Chondrocyte (in vitro differentiated cells): Measurements from ENCODE around the gene EXOC2. TPM values are rescaled to one million over a fixed set of nuclear protein-coding genes. Genes with fewer than 3 reads are reported as not detected.

Experiments used
- DNase-seq: peaks from one replicate; pipeline ENCODE4 v3.0.0; 2021; ENCODE audit warnings: mixed read lengths, low spot score
- H3K27ac Mint-ChIP-seq: one replicate; pipeline ENCODE4 v1.8.0; 2021; ENCODE audit warnings: mild to moderate bottlenecking, moderate library complexity, mixed read lengths; ENCODE audit not compliant: unreplicated experiment
- H3K27me3 Mint-ChIP-seq: 2 replicates; pipeline ENCODE4 v1.8.0; 2021; ENCODE audit warnings: low read depth, mixed read lengths
- H3K36me3 Mint-ChIP-seq: 2 replicates; pipeline ENCODE4 v1.8.0; 2021; ENCODE audit warnings: low read depth, mixed read lengths
- H3K4me1 Mint-ChIP-seq: 2 replicates; pipeline ENCODE4 v1.8.0; 2021; ENCODE audit warnings: low read depth, mild to moderate bottlenecking, mixed read lengths
- H3K4me3 Mint-ChIP-seq: one replicate; pipeline ENCODE4 v1.8.0; 2021; ENCODE audit warnings: mild to moderate bottlenecking, moderate library complexity, mixed read lengths; ENCODE audit not compliant: unreplicated experiment
- H3K9me3 Mint-ChIP-seq: 2 replicates; pipeline ENCODE4 v1.8.0; 2021; ENCODE audit warnings: low read depth, mixed read lengths
- total RNA-seq: library from RNA; stranded (reverse); gene quantifications from 3 replicates; pipeline ENCODE4 v1.2.1, GENCODE V29; 2021
- TF ChIP-seq, protein P1 (sequence below): fragments of 200-600 bp; sonication (generic); IDR thresholded peaks from 2 replicates; pipeline ENCODE4 v1.5.0; 2021; ENCODE audit warnings: antibody characterized with exemption, mild to moderate bottlenecking, moderate library complexity

Gene EXOC2
- total RNA-seq, 1 donor from 2014 or later, result 27.5 TPM

DNA sequence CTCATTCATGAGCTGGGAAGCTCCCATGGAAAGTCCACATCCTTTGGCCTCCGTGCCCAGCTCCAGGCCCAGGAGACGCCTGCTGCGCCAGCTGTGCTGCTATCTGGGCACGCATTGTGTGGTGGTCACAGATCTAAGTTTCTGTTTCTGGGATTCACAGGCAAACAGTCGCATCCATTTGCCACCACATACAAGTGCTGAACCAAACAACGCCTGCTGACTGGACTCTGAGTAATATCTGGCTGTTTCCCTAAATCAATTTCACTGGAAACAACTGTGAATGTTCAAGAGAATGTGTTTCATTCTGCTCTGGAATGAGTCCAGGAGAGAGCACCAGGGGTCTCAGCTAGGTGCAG is 255.9 kb downstream of the EXOC2 start:
- Mint-ChIP-seq H3K9me3 (no peaks in the 10 kb centered on the region), H3K36me3 (no peaks in the 10 kb centered on the region), H3K4me3 (no peak overlapping the region), H3K27me3 (peaks cover 21% of the 10 kb centered on the region), H3K27ac (no peak overlapping the region), H3K4me1 (peaks cover 5% of the 10 kb centered on the region)
- TF ChIP-seq, protein P1, sequence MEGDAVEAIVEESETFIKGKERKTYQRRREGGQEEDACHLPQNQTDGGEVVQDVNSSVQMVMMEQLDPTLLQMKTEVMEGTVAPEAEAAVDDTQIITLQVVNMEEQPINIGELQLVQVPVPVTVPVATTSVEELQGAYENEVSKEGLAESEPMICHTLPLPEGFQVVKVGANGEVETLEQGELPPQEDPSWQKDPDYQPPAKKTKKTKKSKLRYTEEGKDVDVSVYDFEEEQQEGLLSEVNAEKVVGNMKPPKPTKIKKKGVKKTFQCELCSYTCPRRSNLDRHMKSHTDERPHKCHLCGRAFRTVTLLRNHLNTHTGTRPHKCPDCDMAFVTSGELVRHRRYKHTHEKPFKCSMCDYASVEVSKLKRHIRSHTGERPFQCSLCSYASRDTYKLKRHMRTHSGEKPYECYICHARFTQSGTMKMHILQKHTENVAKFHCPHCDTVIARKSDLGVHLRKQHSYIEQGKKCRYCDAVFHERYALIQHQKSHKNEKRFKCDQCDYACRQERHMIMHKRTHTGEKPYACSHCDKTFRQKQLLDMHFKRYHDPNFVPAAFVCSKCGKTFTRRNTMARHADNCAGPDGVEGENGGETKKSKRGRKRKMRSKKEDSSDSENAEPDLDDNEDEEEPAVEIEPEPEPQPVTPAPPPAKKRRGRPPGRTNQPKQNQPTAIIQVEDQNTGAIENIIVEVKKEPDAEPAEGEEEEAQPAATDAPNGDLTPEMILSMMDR, result no peak
- DNase-seq, result no peak

DNA sequence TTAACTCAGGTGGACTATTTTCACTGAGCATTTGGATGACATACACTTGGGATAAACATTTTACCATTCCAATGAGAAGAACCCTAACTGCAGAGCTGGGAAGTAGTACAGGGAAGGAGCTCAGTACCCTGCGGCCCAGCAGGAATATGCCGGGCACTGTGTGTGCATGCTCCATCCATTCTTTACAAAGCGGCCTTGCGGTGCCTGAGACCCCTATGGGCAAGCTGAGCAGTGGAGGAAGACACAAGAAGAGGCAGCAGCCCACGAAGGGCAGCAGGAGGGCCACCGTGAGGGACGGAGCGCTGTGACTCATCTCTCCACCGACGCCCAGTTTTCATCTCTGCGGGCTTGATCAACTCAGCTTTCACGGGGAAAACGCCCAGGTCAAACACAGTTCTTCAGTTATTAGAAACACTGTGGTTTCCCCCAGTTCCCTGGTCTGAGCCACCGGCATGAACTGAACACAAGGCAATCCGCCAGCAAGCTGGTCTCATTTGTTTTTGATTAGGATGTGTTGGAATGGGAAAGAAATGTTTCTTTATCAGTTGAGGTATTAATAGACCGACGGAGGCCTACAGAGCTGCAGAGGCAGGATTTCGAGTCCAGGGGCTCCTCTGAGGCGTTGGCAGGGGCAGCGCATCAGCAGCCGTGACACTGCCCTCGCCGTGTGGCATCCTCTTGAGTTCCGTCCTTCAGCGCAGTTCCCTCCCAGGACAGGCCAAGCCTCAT is 256.5 kb downstream of the EXOC2 start:
- Mint-ChIP-seq H3K4me3 (no peak overlapping the region), H3K27ac (no peak overlapping the region), H3K4me1 (peaks cover 5% of the 10 kb centered on the region), H3K36me3 (no peaks in the 10 kb centered on the region), H3K9me3 (no peaks in the 10 kb centered on the region), H3K27me3 (peaks cover 21% of the 10 kb centered on the region)
- DNase-seq, result no peak
- TF ChIP-seq, protein P1, result no peak

DNA sequence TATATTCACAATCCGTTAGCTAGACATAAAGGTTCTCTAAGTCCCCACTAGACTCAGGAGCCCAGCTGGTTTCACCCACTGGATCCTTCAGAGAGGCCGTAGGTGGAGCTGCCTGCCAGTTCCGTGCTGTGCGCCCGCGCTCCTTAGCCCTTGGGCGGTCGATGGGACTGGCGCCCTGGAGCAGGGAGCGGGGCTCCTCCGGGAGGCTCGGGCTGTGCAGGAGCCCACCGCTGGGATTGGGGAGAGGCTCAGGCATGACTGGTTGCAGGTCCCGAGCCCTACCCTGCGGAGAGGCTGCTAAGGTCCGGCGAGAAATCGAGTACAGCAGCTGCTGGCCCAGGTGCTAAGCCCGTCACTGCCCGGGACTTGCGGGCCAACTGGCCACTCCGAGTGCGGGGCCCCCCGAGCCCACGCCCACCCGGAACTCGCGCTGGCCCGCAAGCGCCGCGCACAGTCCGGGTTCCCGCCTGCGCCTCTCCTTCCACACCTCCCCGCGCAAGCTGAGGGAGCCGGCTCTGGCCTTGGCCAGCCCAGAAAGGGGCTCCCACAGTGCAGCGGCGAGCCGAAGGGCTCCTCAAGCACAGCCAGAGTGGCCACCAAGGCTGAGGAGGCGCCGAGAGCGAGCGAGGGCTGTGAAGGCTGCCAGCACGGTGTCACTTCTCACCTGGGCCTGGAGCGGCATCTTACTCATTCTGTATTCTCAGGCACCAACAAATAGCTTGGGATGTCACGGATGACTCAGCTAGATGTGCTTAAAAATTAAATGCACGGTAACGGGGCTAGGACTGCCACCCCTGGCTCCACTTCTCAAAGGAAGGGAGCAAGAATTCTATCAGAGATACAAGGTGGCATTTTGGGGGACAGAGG is 257.3 kb downstream of the EXOC2 start:
- H3K9me3 Mint-ChIP-seq, result no peaks in the 10 kb centered on the region
- TF ChIP-seq, protein P1, result no peak
- no peak overlapping the region for H3K27ac Mint-ChIP-seq
- peaks cover 17% of the 10 kb centered on the region for H3K27me3 Mint-ChIP-seq
- no peaks in the 10 kb centered on the region for H3K36me3 Mint-ChIP-seq
- peaks cover 5% of the 10 kb centered on the region for H3K4me1 Mint-ChIP-seq
- H3K4me3 Mint-ChIP-seq, result no peak overlapping the region
- DNase-seq, result no peak

Other genes with a start within 250 kb of the EXOC2 start
- 0.70 to 0.97 TPM (median 0.79 TPM) in 3 replicates for gene HUS1B, start 36.0 kb downstream of the EXOC2 start, total RNA-seq